Measurements from ENCODE around the gene SRL.

GRCh38 chr16:4160658-4161430 lies 81.0 kb downstream of the SRL start:
- TF ChIP-seq POLR2A (IDR thresholded peaks at IDR 0.05; ENCODE audit: low read length) (no peak), GATA1 (IDR thresholded peaks at IDR 0.05; ENCODE audit: low read depth, low read length) (no peak)

All from erythroblast (primary cell).